GM18502 (cell line): Measurements from ENCODE around the gene HDAC7.

Source experiments
- ATAC-seq: cut with Tn5 transposase; IDR thresholded peaks from one replicate; pipeline ENCODE4 v1.9.1; 2021; ENCODE audit warnings: mild to moderate bottlenecking; ENCODE audit not compliant: unreplicated experiment, poor library complexity

The HDAC7 gene

DNA sequence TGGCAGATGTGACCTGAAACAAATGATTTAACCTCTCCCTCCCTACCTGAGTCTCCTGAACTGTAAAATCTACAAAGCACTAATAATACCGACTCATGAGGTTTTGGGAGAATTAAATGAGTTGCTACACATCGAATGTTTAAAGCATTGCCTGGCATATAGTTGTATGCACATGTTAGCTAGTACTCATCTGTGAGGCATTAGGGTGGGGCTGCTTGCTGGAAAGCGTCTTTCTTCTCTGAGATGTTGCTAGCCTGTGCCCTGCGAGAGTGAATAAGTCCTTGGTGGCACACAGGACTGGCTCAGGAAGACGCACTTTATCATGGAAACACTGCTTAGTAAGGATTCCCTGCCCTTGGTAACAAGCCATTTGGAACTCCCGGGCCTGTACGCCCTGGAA, 67.2 kb downstream of the HDAC7 start:
- ATAC-seq = no peak

DNA sequence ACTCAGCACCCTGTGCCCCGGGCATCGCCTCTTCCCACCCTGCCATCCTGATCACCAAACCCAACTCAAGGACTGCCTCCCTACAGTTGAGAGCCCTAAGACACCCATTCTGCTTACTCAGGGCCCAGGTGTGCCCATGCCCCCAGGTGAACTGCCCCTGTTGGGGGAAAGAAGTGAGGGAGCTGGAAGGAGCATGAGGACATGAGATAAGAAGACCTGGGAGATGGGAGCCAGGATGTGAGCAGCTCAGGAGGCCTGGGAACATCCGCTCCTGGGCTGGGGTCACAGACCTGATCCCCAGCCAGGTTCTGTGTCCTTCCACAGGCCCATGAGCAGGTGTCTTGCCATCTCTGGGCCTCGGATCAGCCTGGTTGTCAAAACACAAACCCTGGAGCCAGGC, 67.6 kb downstream of the HDAC7 start:
- ATAC-seq = no peak

GRCh38 chr12:47751561-47751960, 68.1 kb downstream of the HDAC7 start:
- ATAC-seq = no peak

- ATAC-seq = no peak
These were observed 68.7 kb downstream of the HDAC7 start for GRCh38 chr12:47750916-47751470.

GRCh38 chr12:47750229-47750798, 69.4 kb downstream of the HDAC7 start:
- ATAC-seq = no peak

DNA sequence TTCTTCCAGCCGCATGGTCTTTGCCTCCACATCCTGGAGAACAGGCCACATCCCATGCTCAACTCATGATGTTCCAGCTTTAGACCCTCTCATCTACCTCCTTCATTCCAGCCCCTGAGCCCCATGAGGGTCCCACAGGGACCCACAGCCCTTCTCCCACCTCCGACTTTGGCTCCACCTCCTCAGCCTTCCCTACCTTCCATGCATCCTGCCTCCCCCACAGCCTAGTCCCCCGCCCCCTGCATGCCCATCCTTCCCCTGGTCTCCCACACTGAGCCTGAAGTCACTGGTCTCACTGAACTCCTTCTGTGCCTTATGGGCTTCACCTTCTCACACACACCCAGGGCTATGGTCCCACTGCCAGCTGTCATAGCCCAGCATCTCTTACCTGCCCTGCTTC, 70.8 kb downstream of the HDAC7 start:
- no peak for ATAC-seq

DNA sequence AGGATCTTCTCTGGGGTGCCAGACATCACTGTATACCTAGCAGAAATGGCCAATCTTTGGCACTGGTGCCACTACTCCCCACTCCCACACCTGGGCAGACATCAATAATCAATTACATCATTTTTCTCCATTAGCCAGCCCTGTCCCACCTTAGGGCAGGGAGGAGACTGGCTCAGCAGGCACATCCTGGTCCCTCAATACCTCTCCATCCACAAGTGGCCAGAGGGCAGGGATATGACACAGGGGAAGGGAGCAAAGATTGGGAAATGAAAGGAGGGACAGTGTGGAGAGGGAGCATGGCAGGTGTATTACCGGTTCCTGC, 71.2 kb downstream of the HDAC7 start:
- ATAC-seq = no peak

DNA sequence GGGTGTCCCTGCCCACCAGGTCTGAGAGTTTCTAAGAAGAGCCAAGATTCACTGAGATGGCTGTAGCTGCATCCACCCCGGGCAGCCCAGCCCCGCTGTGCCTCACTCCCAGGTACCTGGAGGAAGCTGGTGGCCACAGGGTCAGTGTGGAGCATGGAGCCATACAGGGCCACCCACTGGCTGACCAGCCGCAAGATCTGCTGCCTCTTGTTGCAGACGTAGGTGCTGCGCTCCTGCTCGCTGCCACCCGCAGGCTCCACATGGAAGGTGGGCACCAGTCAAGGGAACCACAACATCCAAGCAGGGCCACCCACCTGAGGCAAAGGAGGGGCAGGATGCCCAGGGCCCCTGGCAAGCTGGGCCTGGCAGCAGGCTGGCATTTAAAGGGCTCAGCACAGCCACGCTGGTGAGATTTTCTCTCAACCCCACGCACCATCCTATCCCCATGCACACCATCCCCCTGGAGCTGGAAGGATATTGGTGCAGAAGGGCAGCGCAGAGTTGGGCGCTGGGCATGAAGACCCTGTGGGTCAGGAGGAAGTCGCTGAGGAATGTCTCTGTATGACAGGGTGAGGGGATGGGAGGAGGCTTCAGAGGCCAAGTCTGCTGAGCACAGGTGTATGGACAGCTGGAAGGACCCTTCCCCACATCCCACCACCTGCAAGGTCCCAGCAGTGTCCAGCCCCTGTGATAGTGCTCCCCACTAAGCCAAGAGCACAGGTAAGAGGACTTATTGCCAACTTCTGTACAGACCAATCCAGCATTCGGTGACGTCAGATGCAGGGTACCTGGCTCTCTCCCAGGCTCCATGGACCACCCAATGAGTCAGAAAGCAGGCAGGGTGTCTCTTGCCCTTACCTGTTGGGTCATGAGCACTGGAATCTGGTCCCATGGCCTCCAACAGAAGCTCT, 71.9 kb downstream of the HDAC7 start:
- no peak for ATAC-seq

DNA sequence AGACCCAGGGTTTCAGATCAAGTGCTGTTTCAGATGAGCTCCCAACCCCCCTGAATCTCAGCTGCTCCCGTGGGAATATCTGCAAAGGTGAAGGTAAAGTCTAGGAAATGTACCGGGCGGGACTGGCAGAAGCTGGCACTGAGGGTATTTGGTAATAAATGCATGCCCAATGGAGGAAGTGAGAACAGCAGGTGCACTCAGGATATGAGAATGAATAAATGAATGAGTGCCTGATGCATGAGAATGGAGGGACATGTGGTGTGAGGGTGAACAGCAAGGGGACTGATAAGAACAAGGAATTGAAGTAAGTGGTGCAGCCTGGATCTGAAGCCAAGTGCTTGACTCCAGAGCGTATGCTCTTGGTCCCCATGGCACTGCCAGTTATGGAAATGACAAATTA, 72.6 kb downstream of the HDAC7 start:
- ATAC-seq = no peak

GRCh38 chr12:47746523-47746922, 73.2 kb downstream of the HDAC7 start:
- ATAC-seq = no peak

DNA sequence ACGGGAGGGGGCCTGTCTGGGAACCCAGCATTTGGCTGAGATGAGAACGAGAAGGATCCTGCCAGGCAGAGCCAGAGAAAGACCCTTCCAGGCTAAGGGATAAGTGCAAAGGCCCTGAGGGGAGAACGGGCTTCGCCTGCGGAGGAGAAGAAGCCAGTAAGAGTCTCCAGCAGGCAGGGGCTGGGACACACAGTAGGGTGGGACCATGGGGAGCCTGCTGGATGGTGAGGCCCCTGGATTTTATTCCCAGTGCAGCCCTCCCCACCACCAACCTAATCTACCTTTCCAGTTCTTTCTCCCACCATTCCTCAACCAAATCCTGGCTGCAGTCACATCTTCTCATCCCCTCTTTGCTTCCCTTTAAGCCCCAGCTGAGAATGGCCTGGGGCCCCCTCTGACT, 73.6 kb downstream of the HDAC7 start:
- ATAC-seq = no peak

GRCh38 chr12:47745485-47746041, 74.1 kb downstream of the HDAC7 start:
- ATAC-seq = no peak

DNA sequence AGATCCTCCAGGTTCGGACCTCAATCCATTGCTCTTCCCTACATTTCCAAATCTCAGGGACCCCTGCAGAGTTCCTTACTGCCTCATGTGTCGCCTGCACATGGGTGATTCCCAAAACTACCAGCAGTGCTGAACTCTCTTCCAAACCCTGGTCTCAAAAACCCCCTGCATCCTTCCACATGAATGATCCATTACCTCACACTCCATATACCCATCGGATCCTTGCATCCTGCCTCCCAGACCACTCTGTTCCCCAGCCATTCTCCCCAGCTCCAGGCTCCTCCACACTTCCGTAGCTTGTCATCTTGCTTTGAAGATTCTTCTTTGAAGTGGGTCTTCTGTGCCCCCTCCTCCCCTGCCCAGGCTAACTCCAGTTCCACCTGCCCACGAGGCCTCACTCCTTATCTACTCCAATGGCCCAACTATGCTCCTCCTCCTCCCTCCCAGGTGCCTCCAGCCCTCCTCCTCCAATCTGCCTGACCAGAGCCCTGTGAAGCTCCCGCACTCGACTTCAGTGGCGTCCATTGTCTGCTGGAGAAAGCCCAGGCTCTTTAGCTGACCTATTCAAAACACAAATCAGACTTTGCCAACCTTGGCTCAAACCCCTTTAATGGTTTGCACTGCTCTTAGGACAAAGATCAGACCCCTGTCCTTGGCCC, 74.8 kb downstream of the HDAC7 start:
- no peak for ATAC-seq

DNA sequence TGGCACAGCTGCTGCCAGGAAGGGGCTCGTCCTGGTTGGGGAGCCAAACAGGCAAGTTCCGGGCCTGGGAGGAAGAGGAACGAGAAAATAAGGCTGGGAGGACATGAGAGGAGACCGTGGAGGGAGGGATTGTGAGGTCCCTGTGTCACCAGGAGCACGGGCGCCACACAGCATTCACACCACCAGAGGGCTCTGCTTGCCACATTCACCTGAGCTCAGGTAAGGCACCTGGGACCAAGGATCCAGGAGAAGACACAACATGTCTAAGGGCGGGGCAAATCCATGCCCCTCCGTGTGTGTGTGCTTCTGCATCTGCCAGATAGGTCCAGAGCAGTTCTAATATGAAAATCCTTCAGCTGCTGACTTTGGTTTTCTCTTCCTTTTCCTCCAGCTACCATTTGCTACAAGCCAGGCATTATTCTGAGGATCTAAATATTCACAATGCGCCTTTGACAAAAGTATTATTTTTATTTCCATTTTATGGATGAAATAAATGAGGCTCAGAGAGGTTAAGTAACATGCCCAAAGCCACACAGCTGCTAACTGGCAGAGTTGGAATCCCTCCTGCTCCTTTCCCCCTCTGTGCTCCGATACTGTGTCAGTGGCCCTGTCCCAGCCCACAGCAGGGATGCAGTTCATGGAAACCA, 75.6 kb downstream of the HDAC7 start:
- no peak for ATAC-seq

- ATAC-seq = no peak
These were observed 76.3 kb downstream of the HDAC7 start for GRCh38 chr12:47743311-47743860.

DNA sequence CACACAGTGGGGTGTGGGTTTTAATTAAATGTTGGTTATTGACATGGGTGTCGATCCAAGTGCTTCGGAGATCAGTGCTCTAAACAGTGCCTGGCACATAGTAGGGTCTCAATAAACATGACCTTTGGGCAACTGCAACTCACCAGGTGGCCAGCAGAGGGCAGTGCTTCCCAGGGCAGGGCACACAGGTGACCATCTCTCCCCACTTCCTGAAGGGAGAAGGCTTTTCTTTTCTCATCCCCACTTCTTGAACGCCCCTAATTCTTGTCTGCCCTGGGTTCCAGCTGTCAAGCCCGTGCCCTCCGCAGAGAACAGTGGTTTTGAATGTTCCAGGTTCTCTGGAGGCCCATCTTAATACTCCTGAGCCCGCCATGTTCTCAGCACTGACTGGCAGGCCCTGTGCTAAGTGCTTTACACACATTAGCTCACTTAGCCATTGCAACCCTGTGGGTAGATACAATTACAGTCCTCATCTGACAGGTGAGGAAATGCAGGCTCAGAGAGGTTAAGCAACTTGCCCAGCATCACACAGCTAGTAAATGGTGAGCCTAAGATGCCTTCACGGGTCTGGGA, 77.4 kb downstream of the HDAC7 start:
- no peak for ATAC-seq

GRCh38 chr12:47741340-47741703, 78.4 kb downstream of the HDAC7 start:
- peak; percentile 40 for ATAC-seq

DNA sequence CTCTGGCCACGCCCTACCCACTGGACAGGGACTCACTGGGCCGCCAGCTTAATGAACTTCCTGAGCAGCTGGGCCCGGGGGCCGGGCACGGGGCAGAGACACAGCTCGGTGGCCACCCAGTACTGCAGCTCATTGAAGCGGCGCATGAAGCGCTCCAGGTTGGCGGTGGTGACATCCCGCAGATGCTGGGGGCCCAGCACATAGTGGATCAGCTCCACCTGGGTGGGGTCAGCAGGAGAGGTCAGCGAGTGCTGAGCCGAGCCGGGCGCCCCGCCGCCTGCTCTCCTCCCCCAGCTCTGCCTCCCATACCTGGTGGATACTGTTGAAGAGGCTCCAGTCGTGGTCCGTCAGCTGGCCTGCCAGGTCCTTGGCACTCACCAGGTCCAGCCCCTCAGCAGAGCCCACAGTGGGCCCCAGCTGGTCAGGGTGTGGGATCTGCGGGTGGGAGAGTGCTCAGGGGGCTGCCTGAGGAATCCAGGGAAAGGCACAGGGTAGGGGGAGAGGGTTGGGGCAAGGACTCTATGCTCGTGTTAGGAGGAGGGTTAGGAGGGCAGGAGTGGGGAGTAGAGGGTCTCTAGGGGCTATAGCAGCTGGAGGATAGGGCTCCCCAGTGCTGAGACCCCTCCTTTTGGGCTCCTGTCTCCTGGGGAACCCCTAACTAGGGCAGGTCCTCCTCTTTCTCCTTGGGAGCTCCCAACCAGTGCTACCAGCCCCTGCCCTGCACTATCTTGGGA, 78.9 kb downstream of the HDAC7 start:
- ATAC-seq = peak; percentile 45

GRCh38 chr12:47739979-47740378, 79.7 kb downstream of the HDAC7 start:
- ATAC-seq = peak; percentile 69
